ENCODE results near the gene C14orf39.

GRCh38 chr14:60508363-60508706 lies 22.5 kb upstream of the C14orf39 start:
- TF ChIP-seq CTCF (IDR thresholded peaks at IDR 0.05; ENCODE audit: insufficient read depth, low read length, poor library complexity, severe bottlenecking) (no peak), EZH2phosphoT487 (conservative IDR thresholded peaks at IDR 0.05; ENCODE audit: low read length) (no peak)

Data from SU-DHL-6 (cell line).